HCT116 (cell line): ENCODE results near the gene PTX3. TPM values are rescaled to one million over a fixed set of nuclear protein-coding genes. Genes with fewer than 3 reads are reported as not detected.

Source experiments
- ATAC-seq: fragments of 200-7000 bp; cut with Tn5 transposase; 2 replicates; pipeline ENCODE4 v1.9.1; 2020; ENCODE audit warnings: mild to moderate bottlenecking, moderate library complexity
- BruUV-seq: library from RNA; stranded (reverse); fragments of 400-500 nt; replicated peaks from 2 replicates; lab custom pipeline; 2021; lab: Mats Ljungman, UMichigan
- CTCF ChIA-PET: fragments of 300-600 bp; sonication (Branson Sonifier 250); formaldehyde crosslinking; loops from one replicate; lab custom pipeline; 2021; ENCODE audit warnings: antibody characterized with exemption; lab: Charles Lee
- POLR2A ChIA-PET: fragments of 300-600, 350-600 bp; sonication (Branson Sonifier 250); formaldehyde crosslinking; loops from one replicate; lab custom pipeline; 2021; ENCODE audit warnings: antibody characterized with exemption; lab: Charles Lee
- RAD21 ChIA-PET, 2 experiments: fragments of 300-600 bp; sonication (Branson Sonifier 250); formaldehyde crosslinking; loops; one replicate each; lab custom pipeline; 2023; ENCODE audit warnings: low total read pairs in 2 of 2; ENCODE audit not compliant: uncharacterized antibody in 2 of 2, unreplicated experiment in 2 of 2, low non-redundant PET in 1 of 2; lab: Charles Lee
- DNase-seq: peaks from one replicate; pipeline ENCODE4 v3.0.0-alpha.2; 2010; ENCODE audit warnings: low read depth, low spot score
- H2AFZ ChIP-seq: fragments of 200-600 bp; shearing (Covaris generic), sonication (generic); 2 replicates; pipeline ENCODE4 v1.6.1; 2017; ENCODE audit warnings: low read depth, mixed run types, mixed read lengths, antibody characterized with exemption, low read length; ENCODE audit not compliant: poor library complexity, severe bottlenecking
- H3K27ac ChIP-seq: 2 replicates; pipeline ENCODE4 v1.5.1; 2012; ENCODE audit warnings: low read depth, low read length
- H3K27me3 ChIP-seq: fragments of 200-600 bp; sonication (generic); 2 replicates; pipeline ENCODE4 v1.6.1; 2016; ENCODE audit warnings: mixed run types, low read length, mixed read lengths; ENCODE audit not compliant: insufficient read depth
- H3K36me3 ChIP-seq, 2 experiments: fragments of 200-500 bp in 1 of 2; fragments of 200-600 bp in 1 of 2; sonication (Bioruptor generic) in 1 of 2; sonication (generic) in 1 of 2; 2 replicates each; pipeline versions ENCODE4 v1.5.1 to v1.6.1; 2014 to 2016; ENCODE audit warnings: low read length in 2 of 2, inconsistent platforms in 1 of 2, mixed read lengths in 1 of 2, mixed run types in 1 of 2; ENCODE audit not compliant: insufficient read depth in 2 of 2, control insufficient read depth in 1 of 2
- H3K4me1 ChIP-seq, 2 experiments: fragments of 200-600 bp in 1 of 2; sonication (generic) in 1 of 2; 2 replicates each; pipeline versions ENCODE4 v1.5.1 to v1.6.1; 2012 to 2017; ENCODE audit warnings: low read length in 2 of 2, inconsistent platforms in 1 of 2, mild to moderate bottlenecking in 1 of 2, mixed read lengths in 1 of 2, mixed run types in 1 of 2, moderate library complexity in 1 of 2; ENCODE audit not compliant: insufficient read depth in 2 of 2, control insufficient read depth in 1 of 2
- H3K4me2 ChIP-seq: fragments of 200-600 bp; sonication (generic); 2 replicates; pipeline ENCODE4 v1.6.1; 2017; ENCODE audit warnings: mixed run types, low read length, mixed read lengths
- H3K4me3 ChIP-seq, 2 experiments: fragments of 200-600 bp in 1 of 2; sonication (generic) in 1 of 2; replicated peaks in 1 of 2; 2 replicates each; pipeline ENCODE4 v1.5.1; 2011 to 2016; ENCODE audit warnings: low read length in 2 of 2, control low read depth in 1 of 2, low read depth in 1 of 2, mild to moderate bottlenecking in 1 of 2, mixed read lengths in 1 of 2, mixed run types in 1 of 2
- H3K79me2 ChIP-seq: fragments of 200-600 bp; sonication (generic); 2 replicates; pipeline ENCODE4 v1.6.1; 2017; ENCODE audit warnings: mild to moderate bottlenecking, mixed run types, low read length, moderate library complexity, mixed read lengths; ENCODE audit not compliant: insufficient read depth
- H3K9ac ChIP-seq: fragments of 200-600 bp; sonication (generic); 2 replicates; pipeline ENCODE4 v1.6.1; 2016; ENCODE audit warnings: low read length, mixed read lengths
- H3K9me2 ChIP-seq: fragments of 200-600 bp; sonication (generic), shearing (Covaris generic); 2 replicates; pipeline ENCODE4 v1.6.1; 2017; ENCODE audit warnings: mixed run types, mild to moderate bottlenecking, moderate library complexity; ENCODE audit not compliant: insufficient read depth
- H3K9me3 ChIP-seq, 2 experiments: fragments of 200-500 bp in 1 of 2; fragments of 200-600 bp in 1 of 2; sonication (Bioruptor generic) in 1 of 2; sonication (generic) in 1 of 2; 2 replicates each; pipeline ENCODE4 v1.6.1; 2014 to 2017; ENCODE audit warnings: low read length in 2 of 2, mixed read lengths in 2 of 2, inconsistent platforms in 1 of 2, low read depth in 1 of 2, mild to moderate bottlenecking in 1 of 2, mixed run types in 1 of 2, moderate library complexity in 1 of 2; ENCODE audit not compliant: control insufficient read depth in 1 of 2, insufficient read depth in 1 of 2
- H4K20me1 ChIP-seq: fragments of 200-600 bp; sonication (generic), shearing (Covaris generic); 2 replicates; pipeline ENCODE4 v1.6.1; 2017; ENCODE audit warnings: mixed run types, mild to moderate bottlenecking, moderate library complexity; ENCODE audit not compliant: insufficient read depth
- ATF3 ChIP-seq: IDR thresholded peaks from 2 replicates; pipeline ENCODE4 v1.6.1; 2012
- CBX3 ChIP-seq: IDR thresholded peaks from 2 replicates; pipeline ENCODE4 v1.6.1; 2012; ENCODE audit warnings: low read depth
- EGR1 ChIP-seq: IDR thresholded peaks from 2 replicates; pipeline ENCODE4 v1.6.1; 2012; ENCODE audit warnings: low read depth
- ELF1 ChIP-seq: IDR thresholded peaks from 2 replicates; pipeline ENCODE4 v1.6.1; 2012; ENCODE audit warnings: low read depth, borderline replicate concordance
- EZH2phosphoT487 ChIP-seq: fragments of 200-600 bp; IDR thresholded peaks from 2 replicates; pipeline ENCODE4 v1.6.1; 2018; ENCODE audit warnings: antibody characterized with exemption, borderline replicate concordance
- POLR2A ChIP-seq: IDR thresholded peaks from 2 replicates; pipeline ENCODE4 v1.7.0; 2011; ENCODE audit warnings: borderline replicate concordance; ENCODE audit not compliant: insufficient read depth, insufficient read length; ENCODE audit errors: extremely low read depth
- RAD21 ChIP-seq: IDR thresholded peaks from 2 replicates; pipeline ENCODE4 v1.6.1; 2012; ENCODE audit warnings: low read depth, mild to moderate bottlenecking
- REST ChIP-seq: IDR thresholded peaks from 2 replicates; pipeline ENCODE4 v1.6.1; 2012; ENCODE audit warnings: low read depth
- SIN3A ChIP-seq: IDR thresholded peaks from 2 replicates; pipeline ENCODE4 v1.6.1; 2012; ENCODE audit warnings: low read depth
- SP1 ChIP-seq: IDR thresholded peaks from 2 replicates; pipeline ENCODE4 v1.6.1; 2012; ENCODE audit warnings: low read depth
- TCF7L2 ChIP-seq: IDR thresholded peaks from 2 replicates; pipeline ENCODE4 v1.7.0; 2011; ENCODE audit warnings: borderline replicate concordance, inconsistent platforms; ENCODE audit not compliant: insufficient read depth, insufficient read length; ENCODE audit errors: extremely low read depth
- YY1 ChIP-seq: IDR thresholded peaks from 2 replicates; pipeline ENCODE4 v1.6.1; 2011; ENCODE audit warnings: low read length, low read depth, moderate library complexity, mild to moderate bottlenecking; ENCODE audit not compliant: insufficient replicate concordance; ENCODE audit errors: extremely low read depth
- ZFX ChIP-seq: fragments of 450-650 bp; IDR thresholded peaks from 2 replicates; pipeline ENCODE4 v1.6.1; 2017
- ZNF274 ChIP-seq: fragments of 200-500 bp; sonication (Bioruptor generic); IDR thresholded peaks from 2 replicates; pipeline ENCODE4 v1.6.1; 2014; ENCODE audit warnings: mild to moderate bottlenecking, low read depth, low read length, inconsistent platforms
- intact Hi-C: fragments of 100-400 bp; cut with micrococcal nuclease; formaldehyde crosslinking; loops from 2 replicates; pipeline ENCODE4 v1.10.0; 2022
- total RNA-seq: library from RNA; stranded (reverse); gene quantifications from one replicate; pipeline ENCODE4 v1.2.1, GENCODE V29; 2021; ENCODE audit not compliant: unreplicated experiment

The PTX3 gene
- total RNA-seq, 1 experiment from 2014 or later, result 0.37 TPM

GRCh38 chr3:157442729-157443128 lies 6.1 kb downstream of the PTX3 start:
- Histone ChIP-seq H3K9me2 (no peaks in the 10 kb centered on the region), H2AFZ (no peak overlapping the region), H3K27me3 (no peaks in the 10 kb centered on the region), H3K4me1 (peaks cover 0 to 6% of the 10 kb centered on the region in 2 experiments; a peak in 1 of 4 replicates), H3K9me3 (no peaks in the 10 kb centered on the region), H3K36me3 (no peaks in the 10 kb centered on the region), H4K20me1 (no peaks in the 10 kb centered on the region), H3K79me2 (no peaks in the 10 kb centered on the region), H3K27ac (no peak overlapping the region), H3K4me2 (no peak overlapping the region), H3K9ac (no peak overlapping the region), H3K4me3 (no peak overlapping the region)
- ATAC-seq (no peak), DNase-seq (no peak)
- ChIA-PET POLR2A (no interaction called here), CTCF (no interaction called here), RAD21 (no interaction called here)
- intact Hi-C loops, result no loop called here
- BruUV-seq, result no TSS peak
- no peak for TF ChIP-seq CBX3

- H3K4me2 ChIP-seq, result no peak overlapping the region
- H3K79me2 ChIP-seq, result no peaks in the 10 kb centered on the region
- intact Hi-C loops, result no loop called here
- RAD21 ChIA-PET, result no interaction called here
- H3K4me1 ChIP-seq, result no peaks in the 10 kb centered on the region
- no peak for ATAC-seq
- H3K9me3 ChIP-seq, result no peaks in the 10 kb centered on the region
- no peak for DNase-seq
- H3K9ac ChIP-seq, result no peak overlapping the region
- H3K27me3 ChIP-seq, result no peaks in the 10 kb centered on the region
- BruUV-seq, result no TSS peak
- no peak overlapping the region for H3K4me3 ChIP-seq
- H4K20me1 ChIP-seq, result no peaks in the 10 kb centered on the region
- H3K27ac ChIP-seq, result no peak overlapping the region
- CTCF ChIA-PET, result no interaction called here
- no peaks in the 10 kb centered on the region for H3K9me2 ChIP-seq
- H2AFZ ChIP-seq, result no peak overlapping the region
- no peaks in the 10 kb centered on the region for H3K36me3 ChIP-seq
- POLR2A ChIA-PET, result no interaction called here
- TF ChIP-seq EZH2phosphoT487, result no peak
- TF ChIP-seq ZNF274, result no peak
- TF ChIP-seq SIN3A, result no peak
- TF ChIP-seq ATF3, result no peak
- TF ChIP-seq RAD21, result no peak
- TF ChIP-seq ELF1, result no peak
- TF ChIP-seq TCF7L2, result no peak
- no peak for TF ChIP-seq SP1
- no peak for TF ChIP-seq EGR1
- TF ChIP-seq ZFX, result no peak
- no peak for TF ChIP-seq REST
- no peak for TF ChIP-seq YY1
- no peak for TF ChIP-seq POLR2A
These were observed 7.5 kb downstream of the PTX3 start for GRCh38 chr3:157443905-157444796.
